GM12878 (cell line): ENCODE data around the gene VKORC1. TPM values are rescaled to one million over a fixed set of nuclear protein-coding genes. Genes with fewer than 3 reads are reported as not detected.

Experiments
- ATAC-seq: fragments of 200-7000 bp; cut with Tn5 transposase; 3 replicates; pipeline ENCODE4 v1.9.1; 2020; ENCODE audit warnings: mild to moderate bottlenecking, moderate library complexity
- BruUV-seq: library from RNA; stranded (reverse); fragments of 400-500 nt; replicated peaks from 2 replicates; lab custom pipeline; 2021; lab: Mats Ljungman, UMichigan
- CTCF ChIA-PET: fragments of 300-600 bp; sonication (Branson Sonifier 250); formaldehyde crosslinking; extraction: SDS; loops from one replicate; lab custom pipeline; 2021; ENCODE audit warnings: inconsistent platforms; lab: Yijun Ruan, JAX
- POLR2A ChIA-PET: fragments of 350-600 bp; formaldehyde crosslinking; extraction: SDS; loops from one replicate; lab custom pipeline; 2021; ENCODE audit warnings: inconsistent platforms; lab: Charles Lee
- RAD21 ChIA-PET: fragments of 300-600 bp; sonication (Branson Sonifier 250); formaldehyde crosslinking; loops from one replicate; lab custom pipeline; 2023; ENCODE audit warnings: antibody characterized with exemption; ENCODE audit not compliant: unreplicated experiment; lab: Charles Lee
- SMC1A ChIA-PET: fragments of 300-600 bp; sonication (Branson Sonifier 250); formaldehyde crosslinking; loops from one replicate; lab custom pipeline; 2023; ENCODE audit not compliant: unreplicated experiment, uncharacterized antibody; lab: Charles Lee
- DNase-seq: peaks from one replicate; pipeline ENCODE4 v3.0.0-alpha.2; 2011; ENCODE audit warnings: low read depth, low spot score
- FAIRE-seq: peaks from 3 replicates; lab custom pipeline; 2011; peaks lifted over from hg19 to GRCh38; lab: Jason Lieb, UNC
- H2AFZ ChIP-seq: 2 replicates; pipeline ENCODE4 v1.6.0; 2011; ENCODE audit warnings: low read depth, low read length, control low read depth; ENCODE audit not compliant: control insufficient read depth
- H3K27ac ChIP-seq: 2 replicates; pipeline ENCODE4 v1.5.1; 2011; ENCODE audit warnings: control low read depth; ENCODE audit not compliant: control insufficient read depth, insufficient read depth
- H3K27me3 ChIP-seq, 2 experiments: replicated peaks in 1 of 2; 2 replicates each; pipeline versions ENCODE4 v1.6.0 to v1.6.1; 2011; ENCODE audit warnings: low read length in 1 of 2; ENCODE audit not compliant: control insufficient read depth in 2 of 2, insufficient read depth in 2 of 2
- H3K36me3 ChIP-seq, 2 experiments: 2 replicates each; pipeline ENCODE4 v1.5.1; 2011; ENCODE audit warnings: low read length in 1 of 2; ENCODE audit not compliant: control insufficient read depth in 2 of 2, insufficient read depth in 2 of 2
- H3K4me1 ChIP-seq: 2 replicates; pipeline ENCODE4 v1.6.1; 2011; ENCODE audit warnings: mild to moderate bottlenecking, low read length, moderate library complexity, mixed read lengths; ENCODE audit not compliant: control insufficient read depth, insufficient read depth
- H3K4me2 ChIP-seq: 2 replicates; pipeline ENCODE4 v1.6.0; 2011; ENCODE audit warnings: control low read depth; ENCODE audit not compliant: control insufficient read depth, insufficient read depth
- H3K4me3 ChIP-seq: fragments of 200-600 bp; sonication (generic); 2 replicates; pipeline ENCODE4 v1.5.1; 2016
- H3K79me2 ChIP-seq: 2 replicates; pipeline ENCODE4 v1.6.0; 2011; ENCODE audit warnings: low read length; ENCODE audit not compliant: control insufficient read depth, insufficient read depth
- H3K9ac ChIP-seq: 2 replicates; pipeline ENCODE4 v1.8.0; 2011; ENCODE audit warnings: low read length, control low read depth, mixed read lengths; ENCODE audit not compliant: control insufficient read depth, insufficient read depth
- H3K9me3 ChIP-seq: replicated peaks from 3 replicates; pipeline ENCODE4 v1.5.1; 2011; ENCODE audit warnings: mild to moderate bottlenecking, low read length; ENCODE audit not compliant: control insufficient read depth, insufficient read depth
- H4K20me1 ChIP-seq: 2 replicates; pipeline ENCODE4 v1.6.0; 2011; ENCODE audit not compliant: control insufficient read depth, insufficient read depth
- CBFB ChIP-seq: IDR thresholded peaks from 2 replicates; pipeline ENCODE4 v1.6.1; 2016; ENCODE audit warnings: antibody characterized with exemption, low read depth
- DPF2 ChIP-seq: fragments of 450-650 bp; IDR thresholded peaks from 2 replicates; pipeline ENCODE4 v1.6.1; 2017; ENCODE audit warnings: mild to moderate bottlenecking
- EED ChIP-seq: sonication (generic); IDR thresholded peaks from 2 replicates; pipeline ENCODE4 v1.6.1; 2016; ENCODE audit warnings: antibody characterized with exemption, low read depth
- JUNB ChIP-seq: IDR thresholded peaks from 2 replicates; pipeline ENCODE4 v1.6.1; 2016; ENCODE audit warnings: antibody characterized with exemption, mild to moderate bottlenecking
- JUND ChIP-seq: IDR thresholded peaks from 2 replicates; pipeline ENCODE4 v1.6.1; 2012; ENCODE audit warnings: low read depth, mild to moderate bottlenecking, low read length, improper control_type of control experiment, moderate library complexity
- MEF2B ChIP-seq: fragments of 450-650 bp; IDR thresholded peaks from 2 replicates; pipeline ENCODE4 v1.6.1; 2018; ENCODE audit warnings: mild to moderate bottlenecking, moderate library complexity; ENCODE audit not compliant: partially characterized antibody, poor library complexity, severe bottlenecking
- NR2C2 ChIP-seq: IDR thresholded peaks from 2 replicates; pipeline ENCODE4 v1.6.1; 2011; ENCODE audit warnings: borderline replicate concordance, low read depth; ENCODE audit not compliant: control insufficient read depth, insufficient read length
- POLR2AphosphoS2 ChIP-seq: IDR thresholded peaks from 2 replicates; pipeline ENCODE4 v1.6.1; 2011; ENCODE audit warnings: low read depth, mild to moderate bottlenecking, low read length, improper control_type of control experiment, moderate library complexity
- SIN3A ChIP-seq: IDR thresholded peaks from 2 replicates; pipeline ENCODE4 v1.6.1; 2012; ENCODE audit warnings: low read depth, low read length, improper control_type of control experiment
- STAT1 ChIP-seq: fragments of 450-650 bp; conservative IDR thresholded peaks from 2 replicates; pipeline ENCODE4 v1.6.1; 2014; ENCODE audit warnings: antibody characterized with exemption, mild to moderate bottlenecking
- TCF7 ChIP-seq: IDR thresholded peaks from 2 replicates; pipeline ENCODE4 v1.6.1; 2014; ENCODE audit warnings: antibody characterized with exemption, borderline replicate concordance
- WGBS: methylation state at CpG from one replicate; pipeline ENCODE4 v1.1.6; 2016; ENCODE audit warnings: low lambda C conversion rate; ENCODE audit not compliant: insufficient replicate concordance, insufficient coverage; ENCODE audit errors: missing lambda C conversion rate; 5-methylcytosine and 5-hydroxymethylcytosine counted together
- in situ Hi-C: fragments of 300-500 bp; cut with MboI; formaldehyde crosslinking; loops from 9 replicates; pipeline ENCODE4 v1.14.3; 2018; ENCODE audit warnings: mixed read lengths
- intact Hi-C: fragments of 100-400 bp; cut with micrococcal nuclease; formaldehyde crosslinking; loops from one replicate; pipeline ENCODE4 v1.14.2; 2022; ENCODE audit not compliant: unreplicated experiment
- polyA plus RNA-seq, 11 experiments: library from polyadenylated mRNA; depleted of rRNA in 4 of 11; unstranded in 6 of 11; stranded (reverse) in 5 of 11; fragments of >200 nt; fragmentation: Nextera tagmentation in 4 of 11; fragmentation: Illumina TruSeq in 1 of 11; extraction: Ambion mirVana in 4 of 11; extraction: Trizol in 1 of 11; gene quantifications; 1 replicate in 1 of 11; 2 replicates in 10 of 11; pipeline versions ENCODE4 v1.2.1 to v1.2.3, GENCODE V29; 2011 to 2016; ENCODE audit warnings: inconsistent platforms in 2 of 11, missing spikeins in 2 of 11, low read depth in 1 of 11
- total RNA-seq, 4 experiments: library from RNA; depleted of rRNA in 3 of 4; stranded (reverse); fragments of >200 nt in 3 of 4; fragmentation: Illumina TruSeq in 1 of 4; extraction: Trizol in 1 of 4; gene quantifications; 2 replicates each; pipeline versions ENCODE4 v1.2.1 to v1.2.3, GENCODE V29; 2013 to 2021
- TF ChIP-seq, protein P1 (sequence below): fragments of 450-650 bp; formaldehyde crosslinking; IDR thresholded peaks from 2 replicates; pipeline ENCODE4 v1.4.0; 2020; ENCODE audit warnings: mild to moderate bottlenecking, moderate library complexity
- TF ChIP-seq, protein P2 (sequence below): IDR thresholded peaks from 2 replicates; pipeline ENCODE4 v1.6.1; 2011; ENCODE audit warnings: low read depth, mild to moderate bottlenecking, low read length, moderate library complexity, borderline replicate concordance; ENCODE audit errors: extremely low read depth

Gene VKORC1
- total and polyA plus RNA-seq, 10 of the 15 experiments (the other 5 are each of a cell fraction or from before 2014, with no cell fraction given) = 19.8 to 140 (median 57.7) TPM

- Histone ChIP-seq H3K4me3 (no peak overlapping the region), H3K27me3 (no peaks in the 10 kb centered on the region), H3K4me2 (no peak overlapping the region), H3K9ac (no peak overlapping the region; the same call in 1 of the 2 replicates), H3K36me3 (no peaks in the 10 kb centered on the region; a peak in 2 of 4 replicates), H4K20me1 (no peaks in the 10 kb centered on the region), H3K79me2 (no peaks in the 10 kb centered on the region), H2AFZ (no peak overlapping the region), H3K4me1 (no peaks in the 10 kb centered on the region), H3K9me3 (no peaks in the 10 kb centered on the region), H3K27ac (no peak overlapping the region)
- SMC1A ChIA-PET = no interaction called here
- DNase-seq (no peak), FAIRE-seq (no peak), ATAC-seq (peak; percentile 42; the same call in 2 of the 3 replicates)
- TF ChIP-seq NR2C2 = no peak
- TF ChIP-seq JUNB = no peak
- 67% methylated on average over 14 of the region's 14 CpGs for WGBS
- no TSS peak for BruUV-seq
- in situ Hi-C loops (no loop called here), intact Hi-C loops (no loop called here)
- CTCF ChIA-PET = interaction anchor here (0.8 to 1.7 kb wide), 2 partner anchors 9 to 13 kb away, joined by 5 to 6 read pairs; no protein-coding TSS in a partner anchor
- POLR2A ChIA-PET = interaction anchor here (0.6 kb wide), 1 partner anchor 159 kb away, joined by 3 read pairs; no protein-coding TSS in a partner anchor
- RAD21 ChIA-PET = no interaction called here
Measured at GRCh38 chr16:31128711-31129567, 34.3 kb upstream of the VKORC1 start.

GRCh38 chr16:31127182-31127581 lies 32.6 kb upstream of the VKORC1 start:
- CTCF ChIA-PET = no interaction called here
- POLR2A ChIA-PET = no interaction called here
- Histone ChIP-seq H3K36me3 (peaks cover 0 to 3% of the 10 kb centered on the region in 2 experiments; a peak in 2 of 4 replicates), H3K9me3 (no peaks in the 10 kb centered on the region), H4K20me1 (no peaks in the 10 kb centered on the region), H3K4me2 (no peak overlapping the region), H3K4me3 (no peak overlapping the region), H3K27me3 (no peaks in the 10 kb centered on the region), H3K4me1 (no peaks in the 10 kb centered on the region), H3K79me2 (no peaks in the 10 kb centered on the region), H2AFZ (no peak overlapping the region), H3K27ac (no peak overlapping the region), H3K9ac (no peak overlapping the region)
- DNase-seq (no peak), ATAC-seq (no peak), FAIRE-seq (no peak)
- WGBS = 89% methylated on average over 13 of the region's 13 CpGs
- SMC1A ChIA-PET = no interaction called here
- no TSS peak for BruUV-seq
- in situ Hi-C loops = no loop called here
- intact Hi-C loops = no loop called here
- RAD21 ChIA-PET = no interaction called here
- TF ChIP-seq EED = no peak
- no peak for TF ChIP-seq POLR2AphosphoS2
- TF ChIP-seq JUND = no peak
- TF ChIP-seq, protein P1, sequence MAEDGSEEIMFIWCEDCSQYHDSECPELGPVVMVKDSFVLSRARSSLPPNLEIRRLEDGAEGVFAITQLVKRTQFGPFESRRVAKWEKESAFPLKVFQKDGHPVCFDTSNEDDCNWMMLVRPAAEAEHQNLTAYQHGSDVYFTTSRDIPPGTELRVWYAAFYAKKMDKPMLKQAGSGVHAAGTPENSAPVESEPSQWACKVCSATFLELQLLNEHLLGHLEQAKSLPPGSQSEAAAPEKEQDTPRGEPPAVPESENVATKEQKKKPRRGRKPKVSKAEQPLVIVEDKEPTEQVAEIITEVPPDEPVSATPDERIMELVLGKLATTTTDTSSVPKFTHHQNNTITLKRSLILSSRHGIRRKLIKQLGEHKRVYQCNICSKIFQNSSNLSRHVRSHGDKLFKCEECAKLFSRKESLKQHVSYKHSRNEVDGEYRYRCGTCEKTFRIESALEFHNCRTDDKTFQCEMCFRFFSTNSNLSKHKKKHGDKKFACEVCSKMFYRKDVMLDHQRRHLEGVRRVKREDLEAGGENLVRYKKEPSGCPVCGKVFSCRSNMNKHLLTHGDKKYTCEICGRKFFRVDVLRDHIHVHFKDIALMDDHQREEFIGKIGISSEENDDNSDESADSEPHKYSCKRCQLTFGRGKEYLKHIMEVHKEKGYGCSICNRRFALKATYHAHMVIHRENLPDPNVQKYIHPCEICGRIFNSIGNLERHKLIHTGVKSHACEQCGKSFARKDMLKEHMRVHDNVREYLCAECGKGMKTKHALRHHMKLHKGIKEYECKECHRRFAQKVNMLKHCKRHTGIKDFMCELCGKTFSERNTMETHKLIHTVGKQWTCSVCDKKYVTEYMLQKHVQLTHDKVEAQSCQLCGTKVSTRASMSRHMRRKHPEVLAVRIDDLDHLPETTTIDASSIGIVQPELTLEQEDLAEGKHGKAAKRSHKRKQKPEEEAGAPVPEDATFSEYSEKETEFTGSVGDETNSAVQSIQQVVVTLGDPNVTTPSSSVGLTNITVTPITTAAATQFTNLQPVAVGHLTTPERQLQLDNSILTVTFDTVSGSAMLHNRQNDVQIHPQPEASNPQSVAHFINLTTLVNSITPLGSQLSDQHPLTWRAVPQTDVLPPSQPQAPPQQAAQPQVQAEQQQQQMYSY (CRISPR knock-in tag) = no peak
- no peak for TF ChIP-seq TCF7
- TF ChIP-seq CBFB = no peak
- TF ChIP-seq MEF2B = no peak
- no peak for TF ChIP-seq STAT1
- TF ChIP-seq DPF2 = no peak
- TF ChIP-seq, protein P2, sequence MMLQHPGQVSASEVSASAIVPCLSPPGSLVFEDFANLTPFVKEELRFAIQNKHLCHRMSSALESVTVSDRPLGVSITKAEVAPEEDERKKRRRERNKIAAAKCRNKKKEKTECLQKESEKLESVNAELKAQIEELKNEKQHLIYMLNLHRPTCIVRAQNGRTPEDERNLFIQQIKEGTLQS = no peak
- TF ChIP-seq SIN3A = no peak
